GM19238 (cell line): ENCODE results near the gene SYT10.
"Not testable (repeated sequence)": the region's sequence is repeated elsewhere in the genome, so short reads cannot be mapped to it uniquely, and the experiment has no call there.

Experiments used
- DNase-seq: peaks from one replicate; pipeline ENCODE4 v3.0.0; 2011; ENCODE audit warnings: low spot score; ENCODE audit not compliant: insufficient read length

The SYT10 gene

DNA sequence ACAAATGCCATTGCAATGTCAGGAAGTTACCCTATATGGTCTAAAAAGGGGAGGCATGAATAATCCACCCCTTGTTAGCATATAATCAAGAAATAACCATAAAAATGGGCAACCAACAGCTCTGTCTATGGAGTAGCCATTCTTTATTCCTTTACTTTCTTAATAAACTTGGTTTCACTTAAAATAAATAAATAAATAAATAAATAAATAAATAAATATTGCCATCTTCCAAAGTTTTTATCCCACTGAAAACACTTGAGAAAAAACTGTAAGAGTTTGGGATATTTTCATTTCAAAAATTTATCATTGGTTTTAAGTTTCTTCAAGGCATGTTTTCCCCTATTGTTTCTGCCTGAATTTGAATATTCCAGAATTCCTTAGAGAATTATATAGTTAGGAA lies 89.8 kb downstream of the SYT10 start:
- no peak for DNase-seq

GRCh38 chr12:33331961-33332398 lies 107.6 kb downstream of the SYT10 start:
- DNase-seq: not testable (repeated sequence)

GRCh38 chr12:33330940-33331339 lies 108.7 kb downstream of the SYT10 start:
- DNase-seq: no peak
